Right hindlimb (tissue), 1 donor: ENCODE data around the gene CDKN2D.

Source experiments
- DNase-seq: peaks from one replicate; pipeline ENCODE4 v3.0.0-alpha.2; 2018

CDKN2D gene

DNA sequence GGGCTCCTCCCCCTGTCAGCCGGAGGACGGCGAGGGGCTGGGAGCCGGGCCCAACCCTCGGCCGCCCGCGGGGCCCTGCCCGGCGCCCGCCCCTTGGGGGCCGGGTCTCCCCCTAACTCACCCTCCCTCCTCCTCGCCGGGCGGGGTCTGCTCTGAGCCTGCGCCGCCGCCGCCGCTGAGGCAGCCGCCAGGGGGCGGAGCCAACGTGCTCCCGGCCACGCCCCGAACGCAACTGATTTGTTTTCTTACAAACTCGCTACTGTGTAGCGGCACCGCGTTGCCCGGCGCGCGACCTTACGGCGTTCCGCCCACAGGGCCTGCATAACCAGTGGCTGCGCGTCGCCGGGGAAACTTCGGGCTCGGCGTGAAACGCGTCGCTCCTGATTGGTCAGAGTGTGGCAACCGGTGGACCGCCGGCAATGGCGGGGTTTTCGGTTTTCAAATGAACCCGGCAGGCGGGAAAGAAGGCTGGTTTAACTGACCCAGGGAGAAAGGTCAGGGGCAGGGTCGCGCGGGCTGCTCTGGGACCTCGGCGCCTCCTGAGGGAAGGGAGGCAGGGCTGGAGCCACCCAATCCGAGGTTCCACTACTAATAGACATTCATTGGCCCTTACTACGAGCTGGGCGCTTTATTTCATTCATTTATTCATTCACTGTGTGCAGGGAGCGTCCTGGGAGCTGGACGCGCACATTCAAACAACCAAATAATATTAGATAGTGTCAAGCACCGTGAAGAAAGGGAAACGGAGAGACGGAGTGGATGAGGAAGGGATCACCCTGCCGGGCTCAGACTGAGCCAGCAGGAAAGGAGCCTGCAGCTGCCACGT lies at the start of gene CDKN2D:
Gene CDKN2D, minus strand, starts transcription at position 154 of the 826 bp plus-strand sequence. CDS start 326 bp downstream, outside the sequence.
- peak; percentile 100 for DNase-seq

DNA sequence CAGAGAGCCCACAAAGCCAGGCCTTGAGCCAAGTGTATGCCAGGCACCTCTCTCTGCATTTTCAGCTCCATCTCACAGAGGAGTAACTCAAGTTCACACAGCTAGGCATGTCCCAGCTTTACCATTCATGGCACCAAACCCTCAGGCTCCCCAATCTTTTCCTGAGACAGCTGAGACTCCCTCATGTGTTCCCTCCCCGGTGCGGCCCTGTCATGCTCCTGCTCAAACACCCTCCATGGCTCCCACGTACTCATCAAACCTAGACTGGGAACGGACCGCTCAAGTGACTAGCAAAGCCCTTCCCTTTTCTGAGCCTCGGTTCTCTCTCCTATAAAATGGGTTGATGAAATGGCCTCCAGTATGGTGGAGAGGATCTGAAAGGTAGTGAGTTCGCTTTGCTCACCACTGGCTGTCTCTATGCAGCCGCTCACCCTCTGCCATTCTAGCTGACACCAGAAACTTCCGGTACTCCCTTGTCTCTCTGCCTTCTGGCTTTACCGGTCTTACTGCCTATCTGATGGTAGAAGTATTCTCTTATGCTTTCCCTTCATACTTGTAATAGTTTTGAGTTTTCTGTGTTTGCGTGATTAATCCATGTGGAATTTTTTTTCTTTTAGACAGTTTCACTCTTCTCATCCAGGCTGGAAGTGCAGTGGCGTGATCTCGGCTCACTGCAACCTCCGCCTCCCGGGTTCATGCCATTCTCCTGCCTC lies 48.8 kb upstream of the CDKN2D start:
- DNase-seq: no peak

DNA sequence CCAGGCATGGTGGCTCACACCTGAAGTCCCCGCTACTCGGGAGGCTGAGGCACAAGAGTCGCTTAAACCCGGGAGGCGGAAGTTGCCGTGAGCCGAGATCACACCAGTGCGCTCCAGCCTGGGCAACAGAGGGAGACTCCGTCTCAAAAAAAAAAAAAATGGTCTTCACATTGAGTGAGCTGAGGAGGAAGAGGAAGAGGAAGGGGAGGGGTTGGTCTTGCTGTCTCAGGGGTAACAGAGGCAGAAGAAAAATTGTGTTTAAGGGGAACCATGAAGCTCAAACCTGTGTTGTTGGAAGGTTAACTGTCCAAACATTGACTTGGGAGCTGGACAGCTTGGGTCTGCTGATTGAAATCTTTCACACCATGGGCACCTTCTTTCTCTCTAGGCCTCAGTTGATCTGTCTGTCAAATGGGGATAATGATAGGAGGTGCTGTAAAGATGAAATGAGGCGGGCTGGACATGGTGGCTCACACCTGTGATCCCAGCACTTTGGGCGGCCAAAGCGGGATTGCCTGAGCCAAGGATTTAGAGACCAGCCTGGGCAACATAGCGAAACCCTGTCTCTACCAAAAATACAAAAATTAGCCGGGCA lies 46.7 kb upstream of the CDKN2D start:
- DNase-seq: no peak

DNA sequence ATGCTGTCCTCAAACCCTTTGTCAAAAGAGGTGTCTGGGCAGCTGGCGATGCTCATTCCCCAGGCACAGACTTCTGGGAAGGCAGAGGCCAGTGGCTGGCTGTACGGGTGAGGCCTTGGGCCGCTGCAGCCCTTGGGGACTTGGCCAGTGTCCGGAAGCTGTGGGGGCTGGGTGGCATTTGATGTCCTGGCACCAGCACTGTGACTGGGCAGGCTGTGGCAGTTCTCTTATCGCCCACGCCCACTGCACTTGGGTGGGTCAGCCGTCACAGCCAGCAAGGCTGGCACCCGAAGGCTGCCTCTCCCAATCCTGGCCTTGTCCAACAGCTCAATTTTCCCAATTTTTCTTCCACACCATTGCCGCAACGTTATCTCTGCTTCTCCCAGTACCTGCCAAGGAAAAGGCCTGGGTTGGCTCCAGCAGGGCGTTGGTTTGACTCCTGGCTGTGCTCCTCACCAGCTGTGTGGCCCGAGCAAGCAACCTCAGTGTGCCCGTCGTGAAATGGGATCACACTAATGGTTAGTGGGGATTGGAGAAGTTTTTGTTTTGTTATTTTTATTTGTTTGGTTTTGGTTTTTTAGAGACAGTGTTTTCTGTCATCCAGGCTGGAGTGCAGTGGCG lies 43.8 kb upstream of the CDKN2D start:
- DNase-seq: peak; percentile 31

DNA sequence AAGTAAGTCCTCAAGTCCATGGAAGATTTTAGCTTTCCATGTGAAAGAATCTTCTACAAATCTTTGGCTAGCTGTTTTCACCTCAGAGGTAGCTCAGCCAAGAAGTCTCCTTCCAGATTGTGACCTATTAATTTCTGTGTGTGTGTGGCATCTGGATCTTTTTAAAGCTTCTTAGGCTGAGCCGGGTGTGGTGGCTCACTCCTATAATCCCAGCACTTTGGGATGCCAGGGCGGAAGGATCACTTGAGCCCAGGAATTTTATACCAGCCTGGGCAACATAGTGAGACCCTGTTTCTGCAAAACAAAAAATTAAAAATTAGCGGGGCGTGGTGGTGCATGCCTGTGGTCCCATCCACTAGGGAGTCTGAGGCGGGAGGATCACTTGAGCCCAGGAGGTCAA lies 43.1 kb upstream of the CDKN2D start:
- DNase-seq: no peak

DNA sequence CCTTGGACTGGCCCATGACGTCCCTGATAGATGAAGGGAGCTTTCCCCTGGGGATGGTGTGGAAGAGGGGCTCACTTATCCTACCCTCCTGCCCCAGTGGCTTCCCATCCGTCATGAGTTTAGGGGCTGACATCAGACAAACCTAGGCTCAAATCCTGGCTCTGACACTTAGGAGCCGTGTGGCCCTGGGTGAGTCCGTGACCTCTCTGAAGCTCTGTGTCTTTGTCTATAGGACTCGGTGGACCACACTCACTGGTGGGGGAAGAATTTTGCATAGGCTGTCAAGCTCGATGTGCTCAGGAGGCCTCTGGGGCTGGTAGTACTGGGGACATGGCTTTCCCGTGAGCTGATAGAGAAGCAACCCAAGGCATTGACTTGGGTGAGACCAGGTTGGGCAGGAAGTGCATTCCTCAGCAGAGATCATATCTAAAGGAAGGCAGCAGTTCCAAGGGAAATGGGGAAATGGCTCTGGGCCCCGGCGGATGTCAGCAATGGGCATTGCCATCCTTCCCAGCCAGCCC lies 35.7 kb upstream of the CDKN2D start:
- no peak for DNase-seq

DNA sequence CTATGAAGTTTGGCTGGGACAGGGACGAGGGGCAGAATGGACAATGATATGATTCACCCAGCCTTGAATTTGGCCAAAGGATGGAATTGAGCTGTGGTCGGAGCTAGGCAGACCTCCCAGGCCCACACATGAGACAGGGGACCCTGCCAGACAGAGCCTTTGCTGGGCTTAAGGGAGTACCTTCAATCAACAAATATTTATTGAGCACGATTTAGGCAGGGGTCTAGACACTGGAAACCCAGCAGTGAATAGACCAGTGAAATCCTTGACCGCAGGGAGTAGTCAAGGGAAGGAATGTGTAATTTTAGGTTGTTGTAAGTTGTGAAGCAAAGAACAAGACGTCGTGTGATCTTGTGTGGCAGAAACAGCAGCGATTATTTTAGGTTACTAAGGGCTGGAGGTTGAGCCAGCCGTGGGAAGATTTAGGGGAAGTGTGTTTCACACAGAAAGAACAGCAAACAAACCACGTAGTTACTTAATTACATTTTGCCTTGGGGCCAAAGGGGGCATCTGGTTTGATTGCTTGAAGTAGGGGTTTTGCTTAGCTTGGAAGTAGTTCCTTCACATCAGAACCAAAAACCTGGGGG lies 35.2 kb upstream of the CDKN2D start:
- DNase-seq: peak; percentile 30

DNA sequence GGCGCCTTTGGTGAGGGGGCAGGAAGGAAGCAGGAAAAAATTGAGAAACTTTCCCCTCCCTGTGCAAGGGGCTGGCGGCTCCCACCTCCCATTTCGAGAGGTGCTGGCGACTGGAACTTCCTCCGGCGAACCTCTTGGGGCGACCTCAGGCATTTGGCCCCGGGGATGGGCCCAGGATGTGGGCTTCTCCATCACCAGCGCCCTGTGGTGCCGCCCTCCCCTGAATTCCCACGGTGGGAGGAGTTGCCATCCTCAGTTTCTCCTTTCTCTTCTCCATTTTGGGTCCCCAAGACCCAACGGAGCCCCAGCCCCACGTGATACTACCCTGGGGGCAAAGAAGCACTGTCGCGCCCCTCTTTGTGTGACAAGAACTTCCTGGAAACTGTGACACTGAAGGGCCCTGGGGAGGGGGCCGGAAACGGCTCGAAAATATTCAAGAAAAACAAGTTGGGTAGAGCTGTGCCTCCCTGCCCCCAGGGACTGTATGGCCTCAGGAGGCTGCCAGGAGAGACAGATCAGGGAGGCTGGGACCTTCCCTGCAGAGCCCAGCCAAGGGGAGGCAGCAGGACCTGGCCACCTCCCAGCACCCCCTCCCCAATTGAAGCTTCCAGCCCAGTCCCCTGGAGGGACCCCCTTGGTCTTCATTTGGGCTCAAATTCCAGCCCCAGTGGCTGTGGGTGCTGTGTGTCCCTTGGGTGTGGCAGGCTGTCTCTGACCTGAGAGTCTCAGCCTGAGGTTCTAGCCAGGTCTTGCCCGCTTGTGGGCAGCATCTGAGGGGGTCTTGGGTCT lies 34.5 kb upstream of the CDKN2D start:
- peak; percentile 54 for DNase-seq

DNA sequence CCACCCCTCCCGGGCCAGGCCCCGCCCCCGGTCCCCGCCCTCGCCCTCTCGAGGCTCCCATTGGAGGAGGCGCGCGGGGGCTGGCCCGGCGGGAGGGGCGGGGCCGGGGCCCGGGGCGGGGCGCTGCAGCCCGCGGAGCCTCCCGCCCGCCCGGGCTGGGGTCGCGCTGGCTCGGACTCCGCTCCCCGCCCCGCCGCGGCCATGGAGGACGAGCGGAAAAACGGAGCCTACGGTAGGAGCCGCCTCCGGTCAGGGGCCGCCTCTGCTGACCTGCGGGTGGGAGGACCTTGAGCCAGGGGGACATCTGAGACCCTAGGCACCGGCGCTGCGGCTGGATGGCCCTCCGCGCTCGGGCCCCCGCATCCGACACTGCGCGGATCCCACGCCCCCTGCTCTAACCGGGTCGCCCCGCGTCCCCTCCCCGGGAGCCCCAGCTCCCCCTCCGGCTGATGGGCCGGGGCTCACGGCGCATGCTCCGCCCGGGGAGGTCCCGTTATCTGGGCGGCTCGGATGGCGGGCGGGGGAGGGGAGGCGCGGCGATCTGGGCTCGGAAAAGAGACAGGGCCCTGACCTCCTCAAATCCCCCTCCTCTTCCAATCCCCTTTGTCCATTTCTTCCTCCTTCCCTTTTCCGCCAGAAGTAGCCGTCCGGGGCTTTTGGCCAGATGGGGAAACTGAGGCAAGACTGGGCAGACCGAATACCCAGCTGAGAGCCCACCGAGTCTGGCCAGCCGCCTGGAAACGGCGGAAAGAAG lies 33.7 kb upstream of the CDKN2D start:
- peak; percentile 89 for DNase-seq

DNA sequence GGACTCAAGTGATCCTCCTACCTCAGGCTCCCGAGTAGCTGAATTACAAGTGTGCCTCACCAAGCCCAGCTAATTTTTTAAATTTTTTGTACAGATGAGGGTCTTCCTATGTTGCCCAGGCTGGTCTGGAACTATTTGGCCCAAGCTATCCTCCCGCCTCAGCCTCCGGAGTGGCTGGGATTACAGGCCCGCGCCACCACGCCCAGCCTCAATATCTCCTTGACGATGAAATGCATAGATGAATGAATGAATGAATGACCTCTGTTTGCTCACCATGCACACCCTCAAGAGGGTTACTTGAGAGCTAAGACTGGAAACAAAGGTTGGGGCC lies 33.2 kb upstream of the CDKN2D start:
- DNase-seq: no peak

DNA sequence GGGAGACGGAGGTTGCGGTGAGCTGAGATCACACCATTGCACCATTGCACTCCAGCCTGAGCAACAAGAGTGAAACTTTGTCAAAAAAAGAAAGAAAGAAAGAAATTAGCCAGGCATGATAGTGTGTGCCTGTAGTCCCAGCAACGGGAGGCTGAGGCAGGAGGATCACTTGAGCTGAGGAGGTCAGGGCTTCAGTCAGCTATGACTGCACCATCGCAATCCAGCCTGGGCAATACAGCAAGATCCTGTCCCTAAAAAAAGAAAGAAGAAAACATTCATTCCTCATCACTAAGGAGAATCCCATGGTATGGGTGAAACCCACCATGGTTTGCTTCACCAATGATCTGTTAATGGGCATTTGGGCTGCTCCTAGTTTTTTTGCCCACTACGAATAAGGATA lies 31.4 kb upstream of the CDKN2D start:
- DNase-seq: no peak

DNA sequence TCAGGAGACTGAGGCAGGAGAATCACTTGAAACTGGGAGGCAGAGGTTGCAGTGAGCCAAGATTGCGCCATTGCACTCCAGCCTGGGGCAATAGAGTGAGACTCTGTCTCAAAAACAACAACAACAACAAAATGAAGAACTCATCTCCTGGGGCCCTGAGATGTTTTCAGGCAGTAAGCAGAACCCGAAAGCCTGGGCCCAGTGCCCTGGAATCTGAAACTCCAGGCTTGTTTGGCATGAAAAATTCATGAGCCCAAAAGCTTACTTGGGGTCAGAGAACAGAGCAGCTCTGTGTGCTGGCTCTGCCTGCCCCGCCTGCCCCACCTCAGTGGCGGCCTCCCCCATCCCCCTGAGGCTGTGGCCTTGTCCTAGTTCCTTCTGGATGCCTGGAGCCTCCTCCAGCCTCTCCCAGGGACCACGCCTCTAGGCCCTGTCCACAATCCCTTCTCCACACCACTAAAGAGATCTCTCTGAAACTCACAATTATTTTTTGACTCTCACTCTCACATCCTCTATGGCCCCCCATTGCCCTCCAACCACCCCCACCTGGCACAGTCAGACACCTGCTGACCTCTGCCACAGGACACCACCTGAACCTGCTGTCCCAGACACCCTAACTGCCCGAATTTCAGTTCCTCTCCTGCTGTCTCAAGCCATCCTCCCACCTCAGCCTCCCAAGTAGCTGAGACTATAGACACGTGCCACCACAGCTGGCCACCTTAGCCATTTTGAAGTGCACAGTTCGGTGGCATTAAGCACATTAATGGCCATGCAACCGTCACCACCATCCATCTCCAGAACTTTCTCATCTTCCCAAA lies 25.2 kb upstream of the CDKN2D start:
- peak; percentile 43 for DNase-seq

DNA sequence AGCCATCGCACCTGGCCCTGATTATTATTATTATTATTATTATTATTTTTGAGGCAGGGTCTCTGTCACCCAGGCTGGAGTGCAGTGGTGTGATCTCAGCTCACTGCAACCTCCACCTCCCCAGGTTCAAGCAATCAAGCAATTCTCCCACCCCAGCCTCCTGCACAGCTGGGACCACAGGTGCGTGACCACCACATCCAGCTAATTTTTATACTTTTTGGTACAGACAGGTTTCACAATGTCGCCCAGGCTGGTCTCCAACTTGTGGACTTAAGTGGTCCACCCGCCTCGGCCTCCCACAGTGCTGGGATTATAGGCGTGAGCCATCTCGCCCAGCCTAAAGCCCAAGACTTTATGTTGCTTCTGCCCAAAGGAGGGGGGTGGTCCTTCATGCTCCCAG lies 24.4 kb upstream of the CDKN2D start:
- DNase-seq: no peak

DNA sequence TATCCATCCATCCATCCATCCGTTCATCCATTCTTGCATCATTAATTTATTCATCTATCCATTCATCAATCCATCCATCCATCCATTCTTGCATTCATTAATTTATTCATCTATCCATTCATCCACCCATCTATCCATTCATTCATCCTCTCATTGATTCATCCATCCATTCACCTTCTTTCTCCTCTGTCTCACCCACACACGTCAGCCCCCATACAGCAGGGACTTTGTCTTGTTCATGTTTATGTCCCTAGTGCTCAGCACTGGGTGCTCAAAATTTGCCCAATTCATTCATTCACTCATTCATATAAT lies 19.0 kb upstream of the CDKN2D start:
- no peak for DNase-seq

DNA sequence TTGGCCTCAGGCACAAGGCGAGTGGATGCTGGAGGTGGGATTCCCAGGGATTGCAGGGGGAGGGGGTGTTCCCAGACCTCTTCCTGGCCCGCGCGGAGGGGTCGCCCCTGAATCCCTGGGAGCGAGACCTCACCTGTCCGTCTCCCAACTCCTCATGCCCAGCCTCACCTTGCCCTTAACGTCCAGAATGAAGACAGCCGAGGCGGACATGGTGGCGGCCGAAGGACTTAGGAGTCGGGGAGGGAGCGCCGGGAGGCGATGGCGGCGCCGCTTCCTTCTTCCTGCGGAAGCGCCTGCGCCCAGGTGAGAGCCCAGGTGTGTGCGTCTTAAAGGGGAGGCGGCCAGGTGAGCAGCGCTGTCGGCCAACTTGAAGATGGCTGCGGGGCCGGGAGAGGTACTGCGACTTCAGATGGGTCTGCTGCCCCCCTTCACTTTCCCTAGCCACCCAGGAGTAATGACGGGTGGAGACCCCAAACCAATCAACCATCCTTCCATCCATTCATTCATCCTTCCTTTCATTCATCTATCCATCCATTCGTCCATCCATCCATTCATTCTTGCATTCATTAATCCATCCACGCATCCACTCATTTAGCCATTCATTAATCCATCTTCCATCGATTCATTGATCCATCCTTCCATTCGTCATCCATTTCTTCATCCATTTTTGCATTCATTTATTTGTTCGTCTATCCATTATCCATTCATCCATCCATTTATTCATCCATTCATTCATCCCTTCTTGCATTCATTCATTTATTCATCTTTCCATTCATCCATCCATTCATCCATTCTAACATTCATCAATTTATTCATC lies 18.5 kb upstream of the CDKN2D start, which contains the start of gene AP1M2:
Gene AP1M2, minus strand, starts transcription at position 291 of the 817 bp plus-strand sequence. Its CDS starts 81 bp downstream, at position 210.
- DNase-seq: no peak

DNA sequence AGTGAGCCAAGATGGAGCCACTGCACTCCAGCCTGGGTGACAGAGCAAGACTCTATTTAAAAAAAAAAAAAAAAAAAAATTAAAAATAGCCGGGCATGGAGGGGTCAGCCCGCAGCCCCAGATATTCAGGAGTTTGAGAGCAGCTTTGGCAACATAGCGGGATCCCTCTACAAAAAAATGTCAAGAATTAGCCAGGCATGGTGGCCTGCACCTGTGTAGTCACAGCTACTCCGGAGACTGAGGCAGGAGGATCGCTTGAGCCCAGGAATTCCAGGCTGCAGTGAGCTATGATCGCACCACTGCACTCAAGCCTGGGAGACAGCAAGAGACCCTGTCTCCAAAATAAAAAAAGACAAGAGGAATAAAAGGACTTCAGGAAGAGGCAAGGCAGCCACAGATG lies 17.6 kb upstream of the CDKN2D start:
- DNase-seq: no peak

DNA sequence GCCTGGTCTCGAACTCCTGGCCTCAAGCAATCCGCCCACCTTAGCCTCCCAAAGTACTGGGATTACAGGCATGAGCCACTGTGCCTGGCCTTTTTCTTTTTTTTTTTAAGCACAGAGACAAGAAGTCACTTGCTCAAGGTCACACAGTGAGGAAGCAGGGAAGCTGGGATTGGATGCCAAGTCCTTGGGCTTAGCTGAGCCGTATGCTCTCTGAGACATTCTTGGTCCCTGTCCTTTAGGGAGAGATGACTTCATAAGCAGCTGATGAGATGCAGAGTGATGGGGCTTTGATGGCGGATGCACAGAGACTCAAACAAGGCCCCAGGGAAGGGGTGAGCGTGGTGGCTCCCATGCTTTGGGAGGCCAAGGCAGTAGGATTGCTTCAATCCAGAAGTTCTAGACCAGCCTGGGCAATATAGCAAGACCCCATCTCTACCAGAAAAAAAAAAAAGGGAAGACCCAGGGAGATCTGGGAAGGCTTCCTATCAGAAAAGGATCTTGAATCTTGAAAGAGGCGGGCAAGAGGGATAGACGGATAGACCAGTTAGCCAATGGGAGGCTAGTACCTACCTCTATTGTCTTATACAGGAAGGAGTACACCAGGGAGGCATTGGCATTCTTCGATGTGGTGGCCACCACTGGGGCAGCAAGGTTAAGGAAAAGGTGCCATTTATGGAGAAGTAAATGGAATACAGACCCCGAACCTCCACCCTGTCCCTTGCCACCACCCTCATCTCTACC lies 14.4 kb upstream of the CDKN2D start:
- no peak for DNase-seq

DNA sequence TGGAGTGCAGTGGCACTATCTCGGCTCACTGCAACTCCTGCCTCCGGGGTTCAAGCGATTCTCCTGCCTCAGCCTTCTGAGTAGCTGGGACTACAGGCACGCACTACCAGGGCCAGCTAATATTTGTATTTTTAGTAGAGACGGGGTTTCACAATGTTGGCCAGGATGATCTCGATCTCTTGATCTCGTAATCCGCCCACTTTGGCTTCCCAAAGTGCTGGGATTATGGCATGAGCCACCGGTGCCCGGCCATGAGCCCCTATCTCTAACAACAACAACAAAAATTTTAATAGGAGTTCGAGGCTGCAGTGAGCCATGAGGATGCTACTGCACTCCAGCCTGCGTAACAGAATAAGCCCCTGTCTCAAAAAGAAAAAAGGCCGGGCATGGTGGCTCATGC lies 13.3 kb upstream of the CDKN2D start:
- no peak for DNase-seq
